Loucy (cell line): ENCODE results near the gene ABCG4.
"Not testable (repeated sequence)": the region's sequence is repeated elsewhere in the genome, so short reads cannot be mapped to it uniquely, and the experiment has no call there.

ENCODE experiments used
- EZH2phosphoT487 ChIP-seq: fragments of 200-600 bp; IDR thresholded peaks from 2 replicates; pipeline ENCODE4 v1.6.1; 2018; ENCODE audit warnings: antibody characterized with exemption, mild to moderate bottlenecking, moderate library complexity, borderline replicate concordance
- TF ChIP-seq, protein P1 (sequence below): fragments of 200-600 bp; sonication (generic); conservative IDR thresholded peaks from 2 replicates; pipeline ENCODE4 v1.5.1; 2014; ENCODE audit warnings: mild to moderate bottlenecking, antibody characterized with exemption, low read length

- TF ChIP-seq, protein P1, sequence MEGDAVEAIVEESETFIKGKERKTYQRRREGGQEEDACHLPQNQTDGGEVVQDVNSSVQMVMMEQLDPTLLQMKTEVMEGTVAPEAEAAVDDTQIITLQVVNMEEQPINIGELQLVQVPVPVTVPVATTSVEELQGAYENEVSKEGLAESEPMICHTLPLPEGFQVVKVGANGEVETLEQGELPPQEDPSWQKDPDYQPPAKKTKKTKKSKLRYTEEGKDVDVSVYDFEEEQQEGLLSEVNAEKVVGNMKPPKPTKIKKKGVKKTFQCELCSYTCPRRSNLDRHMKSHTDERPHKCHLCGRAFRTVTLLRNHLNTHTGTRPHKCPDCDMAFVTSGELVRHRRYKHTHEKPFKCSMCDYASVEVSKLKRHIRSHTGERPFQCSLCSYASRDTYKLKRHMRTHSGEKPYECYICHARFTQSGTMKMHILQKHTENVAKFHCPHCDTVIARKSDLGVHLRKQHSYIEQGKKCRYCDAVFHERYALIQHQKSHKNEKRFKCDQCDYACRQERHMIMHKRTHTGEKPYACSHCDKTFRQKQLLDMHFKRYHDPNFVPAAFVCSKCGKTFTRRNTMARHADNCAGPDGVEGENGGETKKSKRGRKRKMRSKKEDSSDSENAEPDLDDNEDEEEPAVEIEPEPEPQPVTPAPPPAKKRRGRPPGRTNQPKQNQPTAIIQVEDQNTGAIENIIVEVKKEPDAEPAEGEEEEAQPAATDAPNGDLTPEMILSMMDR = not testable (repeated sequence)
- not testable (repeated sequence) for TF ChIP-seq EZH2phosphoT487
Observed at GRCh38 chr11:119103161-119103664, 45.6 kb upstream of the ABCG4 start.
